Astrocyte of the cerebellum (primary cell): Measurements from ENCODE around the gene HOXA2.

ENCODE experiments used
- DNase-seq: peaks from one replicate; pipeline ENCODE4 v3.0.0-alpha.2; 2011; ENCODE audit warnings: low read depth
- H3K4me3 ChIP-seq: 2 replicates; pipeline ENCODE4 v1.5.1; 2011; ENCODE audit warnings: mild to moderate bottlenecking, low read depth, low read length, moderate library complexity
- in situ Hi-C: cut with HindIII; loops from 2 replicates; pipeline ENCODE4 v1.10.0; 2017; ENCODE audit warnings: low sequenced_read_pairs
- TF ChIP-seq, protein P1 (sequence below): IDR thresholded peaks from 2 replicates; pipeline ENCODE4 v1.5.1; 2012; ENCODE audit warnings: low read length, low read depth, moderate library complexity, mild to moderate bottlenecking; ENCODE audit errors: missing control alignments

HOXA2 gene

DNA sequence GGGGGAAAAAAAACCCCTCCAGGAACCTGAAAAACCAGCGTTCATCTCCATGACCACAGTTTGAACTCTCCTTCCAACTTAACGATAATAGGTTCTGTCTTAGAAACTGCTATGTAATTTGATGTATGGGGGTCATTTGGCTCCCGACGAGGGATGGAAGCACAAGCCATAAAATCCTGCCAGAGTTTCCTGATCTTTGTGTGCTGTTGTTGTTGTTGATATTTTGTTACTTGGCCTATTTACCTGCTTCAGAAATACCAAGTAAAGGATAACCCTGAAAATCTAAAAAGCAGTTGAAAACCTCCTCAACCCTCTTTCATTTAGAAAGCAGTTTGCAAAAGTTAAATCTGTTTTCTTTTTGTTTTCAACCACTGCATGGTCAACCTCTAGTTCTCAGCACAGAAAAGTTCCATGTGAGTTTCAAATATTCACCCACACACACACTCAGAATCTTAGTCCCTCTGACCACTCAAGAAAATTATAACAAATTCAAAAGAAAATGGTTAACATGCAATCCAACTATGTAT, 9.3 kb upstream of the HOXA2 start:
- TF ChIP-seq, protein P1, sequence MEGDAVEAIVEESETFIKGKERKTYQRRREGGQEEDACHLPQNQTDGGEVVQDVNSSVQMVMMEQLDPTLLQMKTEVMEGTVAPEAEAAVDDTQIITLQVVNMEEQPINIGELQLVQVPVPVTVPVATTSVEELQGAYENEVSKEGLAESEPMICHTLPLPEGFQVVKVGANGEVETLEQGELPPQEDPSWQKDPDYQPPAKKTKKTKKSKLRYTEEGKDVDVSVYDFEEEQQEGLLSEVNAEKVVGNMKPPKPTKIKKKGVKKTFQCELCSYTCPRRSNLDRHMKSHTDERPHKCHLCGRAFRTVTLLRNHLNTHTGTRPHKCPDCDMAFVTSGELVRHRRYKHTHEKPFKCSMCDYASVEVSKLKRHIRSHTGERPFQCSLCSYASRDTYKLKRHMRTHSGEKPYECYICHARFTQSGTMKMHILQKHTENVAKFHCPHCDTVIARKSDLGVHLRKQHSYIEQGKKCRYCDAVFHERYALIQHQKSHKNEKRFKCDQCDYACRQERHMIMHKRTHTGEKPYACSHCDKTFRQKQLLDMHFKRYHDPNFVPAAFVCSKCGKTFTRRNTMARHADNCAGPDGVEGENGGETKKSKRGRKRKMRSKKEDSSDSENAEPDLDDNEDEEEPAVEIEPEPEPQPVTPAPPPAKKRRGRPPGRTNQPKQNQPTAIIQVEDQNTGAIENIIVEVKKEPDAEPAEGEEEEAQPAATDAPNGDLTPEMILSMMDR, result no peak
- DNase-seq, result no peak
- H3K4me3 ChIP-seq, result peak overlapping the region; percentile 76
- in situ Hi-C loops, result no loop called here

DNA sequence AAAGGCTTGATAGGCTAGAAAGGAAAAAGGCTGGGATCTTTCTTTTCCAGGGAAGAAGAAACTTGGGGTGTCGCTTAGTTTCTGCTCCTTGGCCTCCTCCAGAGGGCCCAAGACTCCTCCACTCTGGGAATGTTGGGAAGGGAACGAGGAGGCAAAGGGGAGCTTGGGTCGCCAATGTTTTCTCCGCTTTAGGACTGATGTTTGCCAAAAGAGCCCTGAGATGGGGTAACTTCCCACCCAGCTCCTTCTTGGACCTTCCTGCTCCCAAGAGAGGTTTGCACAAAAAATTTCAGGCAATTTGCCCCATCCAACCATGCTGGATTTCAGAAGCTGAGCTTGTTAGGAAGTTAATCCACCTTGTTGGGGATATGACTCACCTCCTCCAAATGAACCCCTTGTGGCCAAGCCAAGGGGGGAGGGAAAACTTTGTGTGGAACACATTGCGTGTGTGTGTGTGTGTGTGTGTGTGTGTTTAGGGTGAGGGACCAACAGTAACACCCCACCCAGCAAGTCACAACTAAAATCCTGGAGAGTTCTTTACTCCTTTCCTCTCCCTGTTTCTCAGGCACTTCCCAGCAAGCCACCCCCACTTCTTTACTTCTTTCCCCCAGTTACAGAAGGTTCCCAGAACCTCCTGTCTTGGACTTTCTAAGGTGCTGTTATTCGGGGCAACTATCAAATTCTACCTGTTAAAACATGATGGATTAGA, 8.7 kb upstream of the HOXA2 start:
- in situ Hi-C loops, result no loop called here

DNA sequence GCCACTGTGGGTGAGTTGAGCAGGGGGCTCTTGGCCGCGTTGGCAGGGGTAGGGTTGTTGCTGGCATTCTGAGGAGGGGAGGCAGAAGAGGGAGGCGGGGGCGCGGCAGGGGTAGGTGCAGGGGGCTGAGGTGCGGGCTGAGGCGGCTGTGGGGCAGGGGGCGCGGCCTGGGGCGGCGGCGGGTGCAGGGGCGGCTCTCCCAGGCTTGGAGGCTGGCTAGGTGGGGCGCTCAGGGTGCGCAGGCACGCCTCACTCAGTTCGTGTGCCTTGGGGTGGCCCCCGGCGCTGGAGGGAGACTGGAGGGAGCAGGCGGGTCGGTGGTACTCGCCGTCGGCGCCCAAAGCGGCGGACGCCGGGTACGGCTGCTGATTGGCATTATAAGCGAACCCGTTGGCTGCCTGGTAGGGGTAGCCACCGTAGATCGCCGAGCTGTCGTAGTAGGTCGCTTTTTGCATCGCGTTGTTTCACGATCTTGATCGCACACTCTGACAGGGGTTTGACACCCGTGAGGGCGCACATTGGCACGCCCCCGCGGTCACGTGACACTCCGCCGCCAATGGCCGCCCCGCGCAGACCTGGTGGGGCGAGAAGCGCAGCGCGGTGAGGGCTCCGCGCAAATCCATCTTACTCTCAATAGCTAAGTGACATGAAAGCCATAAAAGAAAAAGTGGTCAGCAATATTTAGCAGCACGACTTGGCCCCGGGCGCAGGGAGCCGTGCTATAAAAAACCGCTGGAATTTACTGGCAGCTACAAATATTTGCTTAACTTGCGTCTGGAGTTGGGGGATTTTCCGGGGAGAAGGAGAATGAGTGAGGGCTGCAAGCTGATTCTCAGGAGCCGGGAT, 7.9 kb upstream of the HOXA2 start:
- in situ Hi-C loops, result no loop called here
- TF ChIP-seq, protein P1, result no peak
- H3K4me3 ChIP-seq, result peak overlapping the region; percentile 76
- DNase-seq, result peak; percentile 92

More for the DNA sequence above, 8.7 kb upstream of the HOXA2 start:
- H3K4me3 ChIP-seq, result peak overlapping the region; percentile 76
- peak; percentile 79 for DNase-seq
- TF ChIP-seq, protein P1, result no peak

DNA sequence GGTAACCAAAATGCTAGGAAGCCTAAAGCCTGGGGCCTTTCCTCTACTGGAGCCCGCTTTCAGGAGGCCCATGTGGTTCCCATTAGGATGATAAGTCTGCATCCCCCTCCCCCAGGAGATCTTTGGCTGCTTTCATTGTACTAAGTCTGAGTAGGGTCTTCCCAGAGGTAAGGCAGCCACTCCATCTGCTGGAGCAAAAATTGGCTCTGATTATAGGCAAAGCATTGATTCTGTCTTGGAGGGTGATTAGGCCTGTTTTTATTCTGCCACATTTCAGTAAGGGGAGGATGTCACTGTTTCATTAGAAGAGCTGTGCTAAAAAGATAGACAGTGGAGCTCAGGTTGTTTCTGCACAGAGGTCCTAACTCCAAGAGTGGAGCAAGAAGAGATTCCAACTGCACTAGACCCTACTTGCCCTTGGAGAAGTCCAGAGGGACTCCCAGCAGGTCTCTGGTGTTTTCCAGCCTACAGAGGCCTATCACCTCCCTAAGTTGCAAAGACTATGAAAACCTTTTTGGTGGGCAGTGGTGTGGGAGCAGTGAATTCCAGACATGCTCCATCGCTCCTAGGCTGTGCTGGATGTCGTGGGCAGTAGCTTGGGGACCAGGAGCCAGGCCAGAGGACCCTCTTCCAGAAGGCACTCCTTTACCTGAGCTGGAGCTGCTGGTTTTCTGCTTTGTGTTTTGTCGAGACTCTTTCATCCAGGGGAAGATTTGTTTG, 7.1 kb upstream of the HOXA2 start:
- H3K4me3 ChIP-seq, result peak overlapping the region; percentile 76
- TF ChIP-seq, protein P1, result no peak
- in situ Hi-C loops, result no loop called here
- DNase-seq, result no peak

DNA sequence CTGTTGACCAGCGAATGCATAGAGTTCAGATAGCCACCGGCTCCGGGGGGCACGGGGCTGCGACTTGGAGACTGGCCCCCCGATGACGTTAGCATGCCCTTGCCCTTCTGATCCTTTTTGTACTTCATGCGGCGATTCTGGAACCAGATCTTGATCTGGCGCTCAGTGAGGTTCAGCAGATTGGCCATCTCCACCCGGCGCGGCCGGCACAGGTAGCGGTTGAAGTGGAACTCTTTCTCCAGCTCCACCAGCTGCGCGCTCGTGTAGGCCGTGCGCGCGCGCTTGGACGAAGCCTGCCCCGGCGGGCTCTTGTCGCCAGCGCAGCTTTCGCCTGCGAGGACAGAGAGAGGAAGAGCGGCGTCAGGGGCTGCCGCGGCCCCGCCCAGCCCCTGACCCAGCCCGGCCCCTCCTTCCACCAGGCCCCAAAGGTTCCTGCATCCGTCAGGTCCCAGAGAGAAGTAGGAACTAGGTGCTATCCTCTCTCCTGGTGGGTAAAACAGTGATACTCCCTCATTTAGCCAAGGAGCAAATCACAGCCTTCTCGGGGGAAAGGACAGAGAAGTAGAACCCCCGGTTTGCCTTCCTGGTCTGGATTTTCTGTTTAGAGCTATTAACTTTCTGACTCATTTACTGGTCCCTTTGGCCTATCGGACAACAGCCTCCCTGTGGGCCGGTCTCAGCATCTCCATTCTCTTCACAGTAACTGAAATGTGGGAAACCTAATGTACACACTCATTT, 6.1 kb upstream of the HOXA2 start:
- peak overlapping the region; percentile 32 for H3K4me3 ChIP-seq
- DNase-seq, result no peak
- TF ChIP-seq, protein P1, result no peak
- in situ Hi-C loops, result no loop called here
